ENCODE results near the gene SCGN.

DNA sequence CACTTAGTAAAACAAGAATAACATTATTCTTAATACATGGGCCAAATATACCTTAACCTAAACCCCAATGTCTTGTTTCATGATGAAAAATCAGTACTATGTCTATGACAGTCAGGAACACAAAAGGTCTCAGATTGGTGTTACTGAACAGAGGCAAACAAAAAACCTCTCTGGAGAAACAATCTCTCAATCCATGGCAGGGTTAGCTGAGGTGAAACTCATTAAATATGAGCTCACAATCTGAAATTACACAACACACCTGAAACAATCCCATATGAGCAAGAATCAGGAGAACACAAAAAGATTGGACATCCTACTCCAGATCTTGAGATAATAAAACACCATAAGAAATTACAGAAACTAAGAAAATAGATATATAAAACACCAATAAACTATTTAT, 96.0 kb downstream of the SCGN start:
- TF ChIP-seq, protein P1, sequence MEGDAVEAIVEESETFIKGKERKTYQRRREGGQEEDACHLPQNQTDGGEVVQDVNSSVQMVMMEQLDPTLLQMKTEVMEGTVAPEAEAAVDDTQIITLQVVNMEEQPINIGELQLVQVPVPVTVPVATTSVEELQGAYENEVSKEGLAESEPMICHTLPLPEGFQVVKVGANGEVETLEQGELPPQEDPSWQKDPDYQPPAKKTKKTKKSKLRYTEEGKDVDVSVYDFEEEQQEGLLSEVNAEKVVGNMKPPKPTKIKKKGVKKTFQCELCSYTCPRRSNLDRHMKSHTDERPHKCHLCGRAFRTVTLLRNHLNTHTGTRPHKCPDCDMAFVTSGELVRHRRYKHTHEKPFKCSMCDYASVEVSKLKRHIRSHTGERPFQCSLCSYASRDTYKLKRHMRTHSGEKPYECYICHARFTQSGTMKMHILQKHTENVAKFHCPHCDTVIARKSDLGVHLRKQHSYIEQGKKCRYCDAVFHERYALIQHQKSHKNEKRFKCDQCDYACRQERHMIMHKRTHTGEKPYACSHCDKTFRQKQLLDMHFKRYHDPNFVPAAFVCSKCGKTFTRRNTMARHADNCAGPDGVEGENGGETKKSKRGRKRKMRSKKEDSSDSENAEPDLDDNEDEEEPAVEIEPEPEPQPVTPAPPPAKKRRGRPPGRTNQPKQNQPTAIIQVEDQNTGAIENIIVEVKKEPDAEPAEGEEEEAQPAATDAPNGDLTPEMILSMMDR (IDR thresholded peaks at IDR 0.05 in 8 of 11, conservative IDR thresholded peaks at IDR 0.05 in 3 of 11): no peak
- no peak for TF ChIP-seq POLR2A (IDR thresholded peaks at IDR 0.05)
